GM19438 (cell line): ENCODE data around the gene MELTF.

Experiments used
- ATAC-seq: cut with Tn5 transposase; IDR thresholded peaks from one replicate; pipeline ENCODE4 v1.9.1; 2021; ENCODE audit warnings: low read depth; ENCODE audit not compliant: unreplicated experiment

MELTF gene

DNA sequence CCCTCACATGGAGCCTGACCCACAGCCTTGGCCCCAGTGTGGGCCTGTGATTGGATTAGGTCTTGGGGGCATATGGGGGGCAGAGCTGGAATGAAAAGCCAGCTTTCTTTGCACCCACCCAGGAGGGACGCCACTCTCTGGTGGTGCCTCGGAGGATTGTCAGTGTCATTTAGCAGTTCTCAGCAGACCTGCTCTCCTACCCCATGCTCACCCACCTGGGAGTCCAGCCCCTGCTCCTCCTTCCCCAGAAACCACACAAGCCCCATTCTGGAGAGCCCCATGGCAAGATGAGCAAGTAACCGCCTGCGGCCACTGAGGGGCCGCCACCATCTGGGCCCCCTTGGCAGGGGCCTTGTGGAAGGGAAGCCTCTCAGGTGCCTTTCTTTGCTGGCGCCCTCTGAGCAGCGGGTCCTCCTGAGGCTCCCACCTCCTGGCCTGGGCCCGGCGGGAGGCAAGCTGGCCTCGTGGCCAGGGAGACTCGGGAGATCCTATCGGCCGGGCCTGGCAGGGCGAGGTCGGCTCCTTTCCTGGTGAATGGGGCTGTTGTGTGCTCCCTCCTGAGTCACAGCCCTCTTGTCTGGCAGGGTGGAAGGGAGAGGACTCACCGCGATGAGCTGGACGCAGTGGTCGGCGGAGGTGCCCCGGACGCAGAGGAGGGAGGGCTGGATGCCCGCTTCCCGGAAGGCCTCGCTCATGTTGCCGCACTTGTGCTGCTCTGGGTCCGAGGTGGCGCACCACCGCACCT, 2.3 kb downstream of the MELTF start:
- ATAC-seq, result no peak

DNA sequence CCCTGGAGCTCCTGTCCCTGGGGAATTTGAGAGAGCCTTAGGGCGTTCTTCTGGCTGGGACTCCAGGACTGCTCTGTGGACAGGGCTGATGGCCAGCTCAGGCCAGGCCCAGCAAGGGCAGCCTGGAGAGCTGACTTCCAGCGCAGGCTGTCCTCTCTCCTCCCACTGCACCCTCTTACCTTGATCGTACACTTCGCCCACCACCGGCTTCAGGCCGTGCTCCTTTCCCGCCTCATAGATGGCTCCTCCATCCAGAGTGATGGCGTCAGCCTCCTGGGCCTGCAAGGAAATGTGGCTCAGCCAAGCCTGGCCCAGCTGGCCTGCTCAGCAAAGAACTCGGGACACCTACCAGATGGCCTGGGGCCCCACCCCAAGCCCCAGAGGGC, 3.1 kb downstream of the MELTF start:
- no peak for ATAC-seq

DNA sequence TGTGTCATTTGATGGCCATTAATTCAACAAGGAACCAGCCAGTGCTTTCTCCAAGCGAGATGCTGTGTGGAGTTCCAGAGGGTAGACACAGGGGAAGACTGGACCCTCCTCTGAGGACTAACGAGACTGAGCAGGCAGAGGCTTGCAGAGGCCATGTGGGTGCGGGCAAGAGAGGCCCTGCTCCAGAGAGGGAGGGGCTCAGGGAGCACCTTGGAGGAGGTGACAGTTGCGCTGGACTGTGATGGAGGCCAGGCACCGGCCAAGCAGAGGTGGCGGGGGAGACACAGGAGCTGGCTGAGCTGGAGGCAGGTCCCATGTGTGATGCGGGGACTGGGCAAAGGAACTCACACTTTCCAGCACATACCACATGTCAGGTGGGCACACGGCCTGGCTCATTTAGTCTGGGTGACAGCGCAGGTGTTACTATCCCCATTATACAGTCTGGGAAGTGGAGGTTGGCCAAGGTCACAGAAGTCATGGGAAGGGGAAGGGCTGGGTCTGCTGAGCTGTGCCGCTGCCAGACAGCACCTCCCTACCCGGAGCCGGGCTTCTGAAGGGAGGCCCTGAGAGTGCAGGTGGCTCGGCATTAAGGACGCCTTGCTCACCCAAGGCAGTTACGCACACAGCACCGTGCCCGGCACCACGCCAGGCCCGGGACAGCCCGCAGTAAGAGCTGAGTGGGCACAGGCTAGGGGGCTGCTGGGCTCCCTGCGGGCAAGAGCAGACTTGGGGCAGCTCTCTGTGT, 3.7 kb downstream of the MELTF start:
- ATAC-seq, result no peak

DNA sequence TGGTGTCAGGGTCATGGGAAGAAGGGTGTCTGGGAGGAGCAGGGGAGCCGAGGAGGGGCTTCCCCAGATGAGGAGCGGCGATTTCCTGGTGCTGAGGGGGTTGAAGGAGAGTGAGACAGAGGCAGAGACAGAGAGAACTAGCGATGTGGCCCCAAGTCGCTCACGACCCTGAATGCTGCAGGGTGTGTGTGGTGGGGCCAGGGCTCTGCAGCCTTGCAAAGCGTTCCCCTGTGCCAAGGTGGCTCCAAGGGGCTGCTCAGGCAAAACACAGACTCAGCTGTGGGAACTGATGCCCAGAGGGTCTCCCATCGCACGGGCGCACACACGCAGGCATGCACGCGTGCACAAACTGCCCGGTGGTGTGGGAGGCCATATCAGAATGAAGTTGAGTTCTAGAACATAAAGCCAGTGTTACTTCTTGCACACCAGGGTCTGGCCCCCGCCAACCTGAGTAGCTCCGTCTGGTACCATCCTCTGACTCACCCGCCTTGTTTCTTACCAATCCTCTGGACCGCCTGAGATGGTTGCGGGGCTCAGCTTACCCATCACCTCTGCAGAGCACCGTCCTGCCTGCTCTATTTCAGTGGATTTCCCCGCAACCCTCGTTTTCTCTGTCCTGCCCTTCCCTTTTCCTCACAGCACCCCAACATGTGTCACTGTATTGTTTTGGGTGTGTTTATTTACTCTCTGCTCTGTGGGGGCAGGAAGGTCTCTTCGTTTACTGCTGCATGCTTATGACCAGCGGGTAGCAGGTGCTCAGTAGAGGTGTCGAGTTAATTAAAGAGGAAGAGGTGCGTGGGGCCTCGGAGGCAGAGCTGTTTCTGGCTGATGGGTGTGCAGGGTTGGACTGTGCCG, 4.5 kb downstream of the MELTF start:
- ATAC-seq, result no peak

DNA sequence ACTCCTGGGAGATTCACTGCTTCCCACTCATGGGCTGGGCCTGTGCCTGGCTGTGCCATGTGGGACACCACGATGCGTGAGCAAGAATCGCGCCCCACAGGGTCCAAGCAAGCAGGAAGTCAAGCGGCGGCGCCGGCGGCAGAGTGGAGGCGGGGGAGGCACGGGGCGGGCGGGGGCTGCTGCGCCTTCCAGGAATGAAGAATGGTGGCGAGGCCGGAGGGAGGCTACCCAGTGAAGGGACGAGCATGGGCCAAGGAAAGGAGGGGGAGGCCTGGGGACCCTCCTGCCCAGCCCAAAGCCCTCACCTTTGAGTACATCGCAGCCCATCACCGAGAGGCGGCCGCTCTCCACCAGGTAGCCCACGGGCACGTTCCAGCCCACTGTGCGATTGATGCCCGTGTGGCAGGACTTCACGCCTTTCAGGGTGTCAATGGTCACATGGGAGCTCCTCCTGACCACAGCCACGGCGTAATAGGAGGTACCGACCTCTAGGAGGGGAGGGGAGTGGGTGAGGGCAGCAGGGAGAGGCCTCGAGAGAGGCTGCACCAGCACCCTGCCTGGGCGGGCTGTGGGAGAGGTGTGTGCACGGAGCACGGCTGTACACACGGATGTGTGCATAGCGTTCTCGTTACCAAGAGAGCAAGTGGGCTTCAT, 5.5 kb downstream of the MELTF start:
- ATAC-seq, result no peak

DNA sequence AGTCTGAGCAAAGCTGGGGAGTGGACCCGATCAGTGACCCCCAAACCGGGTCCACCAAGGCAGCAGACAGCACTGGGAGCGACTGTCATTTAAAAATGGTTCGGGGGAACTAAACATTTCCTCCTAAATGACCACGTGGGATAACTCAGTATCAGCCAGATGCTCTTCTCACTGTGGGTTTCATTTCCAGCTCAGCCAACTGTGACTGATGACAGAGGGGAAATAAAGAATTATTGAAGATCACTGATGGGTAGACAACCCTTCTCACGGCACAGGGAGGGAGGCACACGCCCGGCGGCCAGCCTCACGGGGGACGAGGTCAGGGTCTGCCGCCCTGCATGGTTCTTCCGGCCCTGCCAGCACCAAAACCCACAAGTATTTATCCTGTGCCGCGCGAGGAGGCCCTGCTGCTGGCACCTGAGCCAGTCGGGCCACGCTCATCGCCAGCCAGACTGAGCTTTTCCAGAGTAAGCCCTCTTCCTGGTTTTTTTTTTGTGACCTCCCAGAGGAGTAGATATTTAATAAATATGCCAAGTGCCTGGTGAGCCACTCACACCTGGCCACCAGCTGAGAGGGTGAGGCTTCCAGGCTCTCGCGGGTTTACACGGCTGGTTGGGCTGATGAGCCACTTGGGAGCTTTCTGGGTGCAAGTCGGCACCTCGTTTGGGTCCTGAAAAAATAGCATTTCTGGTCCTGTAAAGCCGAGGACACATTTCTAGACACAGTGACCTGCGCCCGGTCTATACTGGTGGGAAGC, 6.2 kb downstream of the MELTF start:
- peak; percentile 40 for ATAC-seq

DNA sequence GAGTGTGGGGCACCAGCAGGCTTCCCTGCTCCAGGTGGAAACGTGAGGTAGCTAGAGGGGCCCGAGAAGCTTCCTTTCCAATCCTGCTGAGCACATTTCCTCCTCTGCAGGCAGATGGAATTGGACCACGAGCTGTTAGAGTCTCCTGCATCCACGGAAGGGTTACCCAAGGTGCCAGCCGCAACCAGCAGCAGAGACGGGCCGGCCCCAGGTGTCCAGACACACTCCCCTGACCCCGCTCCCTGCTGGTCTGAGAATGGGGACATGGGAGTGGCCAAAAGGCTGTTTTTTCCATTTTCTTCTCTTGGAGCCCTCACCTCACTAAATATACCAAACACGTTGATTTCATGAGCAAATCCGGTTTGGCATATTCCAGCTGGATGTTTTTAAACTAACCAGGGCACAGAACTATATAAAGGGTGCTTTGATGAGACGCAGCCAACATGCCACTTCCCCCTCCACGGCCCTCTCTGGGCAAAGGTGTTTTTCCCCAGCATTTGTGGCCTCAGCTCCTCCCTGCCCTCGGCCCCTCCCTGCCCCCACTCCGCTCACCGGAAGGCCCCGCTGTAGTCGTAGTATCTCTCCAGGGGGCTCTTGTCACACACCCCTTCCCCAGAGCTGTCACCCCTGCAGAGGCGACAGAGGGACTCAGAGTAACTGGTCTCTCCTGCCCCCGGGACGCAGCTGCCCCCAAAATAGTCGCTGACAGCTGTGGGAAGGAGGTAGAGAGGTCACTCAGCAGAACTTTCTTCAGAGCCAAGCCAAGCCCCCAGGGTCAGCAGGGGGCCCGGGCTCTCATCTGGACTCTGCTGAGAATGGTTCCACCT, 7.0 kb downstream of the MELTF start:
- ATAC-seq, result peak; percentile 22

DNA sequence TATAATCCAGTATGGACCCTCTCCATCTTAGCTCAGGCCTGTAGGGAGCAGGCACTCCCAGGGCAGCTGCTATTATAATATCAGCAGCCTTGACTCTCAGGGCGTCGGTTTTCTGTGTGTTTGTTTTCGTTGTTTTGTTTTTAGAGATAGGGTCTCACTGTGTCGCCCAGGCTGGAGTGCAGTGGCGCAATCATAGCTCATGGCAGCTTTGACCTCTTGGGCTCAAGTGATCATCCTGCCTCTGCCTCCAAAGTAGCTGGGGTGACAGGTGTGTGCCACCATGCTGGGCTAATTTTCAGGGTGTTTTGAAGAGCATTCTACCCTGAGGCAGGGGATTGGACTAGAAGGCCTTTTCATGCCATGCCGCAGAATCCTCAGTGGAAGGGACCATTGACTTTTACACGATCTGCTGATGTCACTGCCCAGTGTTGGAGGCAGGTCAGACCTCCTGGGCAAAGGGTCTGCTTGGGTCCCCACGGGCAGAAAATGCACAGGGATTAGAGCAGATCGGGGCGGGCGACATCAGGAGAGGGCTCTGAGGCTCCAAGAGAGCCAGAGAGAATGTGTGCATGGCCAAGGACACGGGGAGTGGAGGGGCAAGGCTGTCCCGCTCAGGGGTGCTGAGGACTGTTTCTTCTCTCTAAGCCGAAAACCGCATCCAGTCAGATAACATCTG, 7.8 kb downstream of the MELTF start:
- no peak for ATAC-seq

DNA sequence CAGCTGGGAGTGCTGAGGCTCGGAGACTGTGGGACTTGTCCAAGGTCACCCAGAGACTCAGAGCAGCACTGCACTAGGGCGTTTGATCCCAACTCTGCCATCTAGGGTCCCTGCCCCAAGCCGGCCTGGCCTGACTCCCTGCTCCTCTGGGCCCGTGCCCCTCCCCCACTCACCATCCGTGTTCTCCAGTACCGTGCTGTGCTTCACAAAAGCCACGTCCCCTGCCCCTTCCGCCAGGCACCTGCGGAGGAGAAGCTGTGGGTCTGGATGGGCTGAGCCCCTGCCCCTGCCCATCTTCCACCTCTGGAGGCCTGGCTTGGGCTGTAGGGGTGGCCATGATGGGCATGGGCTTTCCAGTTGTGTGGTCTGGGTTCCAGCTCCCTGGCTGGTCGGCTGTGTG, 8.4 kb downstream of the MELTF start:
- ATAC-seq, result no peak

DNA sequence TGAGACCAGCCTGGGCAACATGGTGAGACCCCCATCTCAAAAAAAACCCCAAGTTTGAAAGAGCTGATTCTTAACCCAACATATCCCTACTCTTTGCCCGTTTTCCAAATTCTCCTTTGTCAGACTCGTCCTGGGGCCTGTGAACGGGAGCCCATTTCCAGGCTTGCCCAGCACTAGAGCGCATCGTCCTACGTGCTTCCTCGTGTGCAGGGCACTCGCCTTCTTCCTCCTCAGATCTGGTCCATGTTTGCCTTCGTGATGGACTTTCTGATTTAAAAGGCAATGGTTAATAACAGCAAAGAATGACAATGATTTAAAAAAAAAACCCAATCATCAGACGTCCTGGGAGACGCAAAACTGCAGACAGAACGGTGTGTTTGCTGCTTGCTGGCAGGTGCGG, 10.1 kb downstream of the MELTF start:
- ATAC-seq, result no peak

DNA sequence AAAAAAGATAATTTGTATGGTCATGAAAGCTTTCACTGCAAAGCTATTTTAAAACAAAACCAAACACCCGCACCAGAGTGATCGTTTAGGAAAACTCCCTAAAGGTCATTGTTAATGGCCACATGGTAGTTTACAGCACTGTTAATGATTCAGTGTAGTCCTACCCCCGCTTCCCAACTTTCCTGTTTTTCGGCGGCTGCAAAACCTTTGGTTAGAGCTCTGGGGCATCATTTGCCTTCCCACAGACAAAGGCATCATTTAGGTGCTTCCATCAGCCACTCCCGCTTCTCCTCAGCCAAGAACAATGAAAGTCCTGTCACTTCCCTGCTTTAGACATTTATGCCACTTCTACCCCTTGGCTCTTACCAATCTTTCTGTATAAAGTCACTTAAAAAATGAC, 10.6 kb downstream of the MELTF start:
- ATAC-seq, result no peak

DNA sequence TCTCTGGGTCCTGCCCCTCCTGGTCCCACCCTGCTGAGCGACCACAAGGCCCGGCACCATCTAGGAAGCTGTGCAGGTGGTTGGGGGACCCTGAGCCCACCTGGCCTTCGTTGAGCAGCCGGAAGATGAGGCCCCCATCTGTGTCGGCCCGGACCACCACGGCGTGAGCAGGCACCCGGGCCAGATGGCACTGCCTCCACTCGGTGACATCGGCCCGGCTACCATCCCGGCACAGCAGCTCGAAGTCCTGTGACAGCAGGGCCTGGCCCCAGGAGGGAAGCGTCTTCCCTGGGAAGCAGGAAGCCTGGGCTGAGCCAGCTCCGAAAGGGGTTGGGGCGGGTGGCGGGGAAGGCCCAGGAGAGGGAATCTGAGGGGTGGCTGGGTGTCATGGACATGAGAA, 12.6 kb downstream of the MELTF start:
- ATAC-seq, result no peak

DNA sequence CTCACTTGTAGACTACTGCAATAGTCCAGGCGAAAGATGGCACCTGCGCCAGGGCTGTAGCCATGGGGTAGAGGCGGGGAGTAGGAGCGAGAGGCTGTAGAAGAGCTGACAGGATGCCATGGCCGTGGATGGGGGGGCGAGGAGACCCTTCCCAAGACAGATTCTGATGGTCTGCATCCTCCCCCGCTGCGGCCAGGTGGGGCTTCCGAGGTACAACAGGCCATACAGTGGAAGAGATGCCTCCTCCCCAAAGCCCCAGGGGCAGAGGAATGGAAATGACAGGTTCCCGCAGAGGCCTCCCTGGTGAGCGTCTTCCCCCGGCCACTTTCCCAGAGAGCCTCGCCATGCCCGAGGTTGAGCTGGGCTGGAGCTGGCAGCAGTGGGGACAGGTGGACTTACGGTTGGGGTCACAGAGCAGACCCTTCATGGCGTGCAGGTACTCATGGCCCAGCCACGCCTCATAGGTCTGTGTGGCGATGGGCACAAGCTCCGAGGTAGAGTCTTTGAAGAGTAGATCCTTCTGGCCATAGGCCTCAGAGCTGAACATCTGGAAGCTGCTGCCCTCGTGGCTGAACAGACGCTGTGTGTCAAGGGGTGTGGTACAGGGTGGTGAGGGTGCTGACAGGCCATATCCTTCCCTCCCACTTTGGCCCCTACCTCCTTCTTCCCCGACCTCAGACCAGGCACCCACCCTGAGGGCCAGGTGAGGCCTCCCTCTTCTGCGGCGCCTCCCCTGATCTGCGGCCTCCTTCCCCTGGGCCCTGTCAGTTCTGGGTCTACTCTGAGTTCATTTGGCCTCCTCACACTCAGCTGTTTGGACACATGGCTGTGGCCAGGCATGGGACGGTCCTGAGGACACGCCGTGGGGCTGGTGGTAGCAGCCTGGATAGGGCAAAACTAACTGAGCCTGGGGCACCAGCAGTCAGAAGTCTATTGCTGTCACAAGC, 13.6 kb downstream of the MELTF start:
- no peak for ATAC-seq

DNA sequence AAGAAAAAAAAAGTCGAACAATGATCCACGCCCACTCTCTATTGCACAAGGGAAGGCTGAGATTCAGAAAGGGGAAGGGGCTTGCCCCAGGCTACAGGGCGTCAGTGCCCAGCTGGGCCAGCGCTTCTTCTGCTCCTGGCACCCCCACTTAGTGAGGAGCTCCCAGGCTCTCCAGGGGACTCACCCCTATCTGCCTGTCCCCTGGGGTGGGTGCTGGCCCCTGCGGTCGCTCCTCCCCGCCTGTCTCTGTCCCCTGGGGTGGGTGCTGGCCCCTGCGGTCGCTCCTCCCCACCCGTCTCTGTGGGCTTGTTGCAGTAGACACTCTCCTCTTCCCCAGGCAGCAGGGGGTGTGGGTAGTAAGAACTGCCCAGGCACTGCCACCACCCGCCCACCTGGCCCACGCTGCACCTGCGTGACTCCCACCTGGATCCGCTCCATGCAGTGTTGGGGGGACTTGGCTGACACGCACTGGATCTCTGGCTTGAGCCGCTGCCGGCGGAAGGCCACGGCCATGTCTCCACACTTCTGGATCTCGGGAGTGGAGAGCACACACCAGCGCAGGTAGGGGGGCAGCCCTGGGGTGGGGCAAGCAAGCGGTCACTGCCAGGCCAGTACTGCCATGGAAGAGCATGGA, 14.6 kb downstream of the MELTF start:
- ATAC-seq, result no peak

DNA sequence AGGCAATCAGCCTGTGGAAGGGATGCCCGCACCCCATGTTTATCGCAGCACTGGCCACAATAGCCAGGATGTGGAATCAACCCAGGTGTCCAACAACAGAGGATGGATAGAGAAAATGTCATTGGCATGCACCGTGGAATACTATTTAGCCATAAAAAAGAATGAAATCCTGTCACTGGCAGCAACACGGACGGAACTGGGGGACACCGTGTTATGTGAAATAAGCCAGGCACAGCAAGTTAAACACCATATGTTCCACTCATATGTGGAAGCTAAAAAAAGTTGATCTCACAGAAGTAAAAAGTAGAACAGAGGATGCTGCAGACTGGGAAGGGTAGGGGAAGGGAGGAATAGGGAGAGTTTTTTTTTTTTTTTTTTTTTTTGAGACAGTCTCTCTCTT, 15.6 kb downstream of the MELTF start:
- ATAC-seq, result no peak

DNA sequence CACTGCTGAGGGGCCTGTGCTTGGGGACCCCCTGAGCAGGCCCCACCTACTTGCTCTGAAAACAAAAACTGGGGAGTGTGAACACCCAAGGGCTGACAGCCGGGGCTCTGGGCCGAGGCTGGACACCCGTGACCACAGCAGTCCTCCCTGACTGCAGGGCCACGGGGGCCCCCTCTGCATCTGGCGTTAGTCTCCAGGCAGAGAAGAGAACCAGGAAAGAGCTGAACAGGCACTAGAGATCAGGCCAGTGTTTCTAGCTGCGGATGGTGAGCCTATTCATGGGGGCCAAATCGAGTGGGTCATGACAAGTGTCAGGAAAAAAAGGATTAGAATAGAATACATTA, 17.1 kb downstream of the MELTF start:
- no peak for ATAC-seq

DNA sequence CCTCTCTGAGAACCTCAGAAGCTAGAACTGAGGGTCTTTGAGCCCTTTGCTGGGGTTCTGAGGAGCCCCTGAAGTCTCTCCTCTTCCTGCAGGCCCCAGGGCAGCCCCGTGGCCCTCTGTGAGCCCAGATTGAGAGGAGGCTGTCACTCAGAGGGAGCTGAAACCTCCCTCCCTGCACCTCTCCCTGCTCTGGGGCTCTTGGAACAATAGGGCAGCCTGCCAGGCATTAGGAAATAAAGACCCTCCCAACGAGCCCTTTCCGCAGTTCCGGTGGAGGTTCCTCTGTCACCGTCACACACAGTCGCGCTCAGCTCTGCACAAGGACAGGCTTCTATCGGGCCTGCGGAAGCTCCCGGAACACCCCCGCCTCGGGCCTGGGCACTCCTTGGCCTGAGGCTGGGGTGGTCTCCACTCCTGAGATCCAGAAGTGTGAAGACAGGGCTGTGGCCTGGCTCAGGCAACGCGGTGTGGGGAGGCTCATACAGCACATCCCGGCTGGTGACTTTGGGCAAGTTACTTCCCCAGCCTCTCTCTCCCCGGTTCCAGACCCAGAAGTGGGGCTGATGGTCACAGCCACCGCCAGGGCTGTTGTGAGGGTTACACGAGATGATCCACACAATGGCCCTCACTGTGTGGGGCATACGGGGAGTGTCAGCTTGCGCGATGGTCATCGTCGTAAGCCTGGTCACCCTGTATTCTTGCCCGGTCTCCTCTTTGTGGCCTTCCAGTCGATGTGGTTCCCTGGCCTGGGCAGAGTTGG, 17.7 kb downstream of the MELTF start:
- no peak for ATAC-seq
